SK-N-SH (cell line): ENCODE measurements around the gene CFAP92. TPM values are rescaled to one million over a fixed set of nuclear protein-coding genes. Genes with fewer than 3 reads are reported as not detected.

Source experiments
- CTCF ChIA-PET: fragments of 300-600, 350-600 bp; formaldehyde crosslinking; extraction: SDS; loops from one replicate; lab custom pipeline; 2021; lab: Yijun Ruan, JAX
- POLR2A ChIA-PET: fragments of 350-600 bp; sonication (Branson Sonifier 250); formaldehyde crosslinking; extraction: SDS; loops from one replicate; lab custom pipeline; 2020; ENCODE audit warnings: antibody characterized with exemption, inconsistent platforms; lab: Yijun Ruan, JAX
- DNase-seq: peaks from one replicate; pipeline ENCODE4 v3.0.0; 2012
- H2AFZ ChIP-seq: fragments of 200-600 bp; sonication (generic); 2 replicates; pipeline ENCODE4 v1.8.1; 2016; ENCODE audit warnings: antibody characterized with exemption, mild to moderate bottlenecking, low read depth
- H3F3A ChIP-seq: fragments of 200-600 bp; sonication (generic); replicated peaks from 2 replicates; pipeline ENCODE3; 2016; ENCODE audit warnings: antibody characterized with exemption, mild to moderate bottlenecking; ENCODE audit not compliant: insufficient read depth
- H3K27ac ChIP-seq, 2 experiments: fragments of 200-500 bp in 1 of 2; fragments of 200-600 bp in 1 of 2; sonication (Bioruptor generic) in 1 of 2; sonication (generic), shearing (Covaris generic) in 1 of 2; 2 replicates each; pipeline versions ENCODE4 v1.5.1 to v1.6.1; 2014 to 2016; ENCODE audit warnings: low read depth in 2 of 2, inconsistent platforms in 1 of 2, low read length in 1 of 2, mild to moderate bottlenecking in 1 of 2, mixed read lengths in 1 of 2
- H3K27me3 ChIP-seq: fragments of 200-600 bp; sonication (generic), shearing (Covaris generic); 2 replicates; pipeline ENCODE4 v1.6.1; 2016; ENCODE audit warnings: mixed run types; ENCODE audit not compliant: insufficient read depth
- H3K36me3 ChIP-seq, 2 experiments: fragments of 200-500 bp in 1 of 2; fragments of 200-600 bp in 1 of 2; sonication (Bioruptor generic) in 1 of 2; sonication (generic) in 1 of 2; replicated peaks in 1 of 2; 2 replicates each; pipeline versions ENCODE3 to v1.5.1; 2014 to 2016; ENCODE audit warnings: low read length in 1 of 2, mild to moderate bottlenecking in 1 of 2; ENCODE audit not compliant: insufficient read depth in 2 of 2, control insufficient read depth in 1 of 2
- H3K4me1 ChIP-seq, 2 experiments: fragments of 200-500 bp in 1 of 2; fragments of 200-600 bp in 1 of 2; sonication (Bioruptor generic) in 1 of 2; sonication (generic), shearing (Covaris generic) in 1 of 2; 2 replicates each; pipeline versions ENCODE4 v1.5.1 to v1.6.1; 2014 to 2016; ENCODE audit warnings: low read depth in 1 of 2, low read length in 1 of 2, mixed run types in 1 of 2; ENCODE audit not compliant: insufficient read depth in 2 of 2, control insufficient read depth in 1 of 2
- H3K4me2 ChIP-seq: fragments of 200-600 bp; sonication (generic), shearing (Covaris generic); 2 replicates; pipeline ENCODE4 v1.6.1; 2017; ENCODE audit warnings: mixed run types
- H3K4me3 ChIP-seq, 2 experiments: fragments of 200-500 bp in 1 of 2; fragments of 200-600 bp in 1 of 2; sonication (Bioruptor generic) in 1 of 2; sonication (generic), shearing (Covaris generic) in 1 of 2; 2 replicates each; pipeline versions ENCODE4 v1.5.1 to v1.8.1; 2014 to 2016; ENCODE audit warnings: low read depth in 2 of 2, inconsistent platforms in 1 of 2, low read length in 1 of 2, mild to moderate bottlenecking in 1 of 2, mixed read lengths in 1 of 2, moderate library complexity in 1 of 2
- H3K79me2 ChIP-seq: fragments of 200-600 bp; sonication (generic); 2 replicates; pipeline ENCODE4 v1.8.1; 2017; ENCODE audit warnings: mild to moderate bottlenecking; ENCODE audit not compliant: insufficient read depth
- H3K9ac ChIP-seq: fragments of 200-600 bp; sonication (generic); 2 replicates; pipeline ENCODE4 v1.6.1; 2017; ENCODE audit warnings: mixed run types
- H3K9me2 ChIP-seq: fragments of 200-600 bp; sonication (generic); 2 replicates; pipeline ENCODE4 v1.6.1; 2017; ENCODE audit warnings: mixed run types
- H3K9me3 ChIP-seq: fragments of 200-600 bp; sonication (generic); 2 replicates; pipeline ENCODE4 v1.6.1; 2017; ENCODE audit warnings: mixed run types, mild to moderate bottlenecking, moderate library complexity
- H4K20me1 ChIP-seq: fragments of 200-600 bp; sonication (generic); 2 replicates; pipeline ENCODE4 v1.6.1; 2017; ENCODE audit warnings: mild to moderate bottlenecking, mixed run types; ENCODE audit not compliant: insufficient read depth
- CHD2 ChIP-seq: fragments of 150-350 bp; IDR thresholded peaks from 2 replicates; pipeline ENCODE4 v1.6.1; 2018; ENCODE audit warnings: low read length; ENCODE audit not compliant: partially characterized antibody
- ELF1 ChIP-seq: IDR thresholded peaks from 2 replicates; pipeline ENCODE4 v1.4.0; 2012
- EP300 ChIP-seq, 2 experiments: IDR thresholded peaks; 2 replicates each; pipeline versions ENCODE4 v1.4.0 to v1.6.1; 2012; ENCODE audit warnings: borderline replicate concordance in 1 of 2, low read depth in 1 of 2, low read length in 1 of 2
- EZH2phosphoT487 ChIP-seq: fragments of 200-600 bp; sonication (generic); IDR thresholded peaks from 2 replicates; pipeline ENCODE4 v1.6.1; 2017; ENCODE audit warnings: low read depth, mixed run types, mild to moderate bottlenecking, antibody characterized with exemption, moderate library complexity, borderline replicate concordance
- FOSL2 ChIP-seq: IDR thresholded peaks from 2 replicates; pipeline ENCODE4 v1.4.0; 2012; ENCODE audit warnings: low read depth, mild to moderate bottlenecking, moderate library complexity, borderline replicate concordance
- IRF3 ChIP-seq: fragments of 150-350 bp; IDR thresholded peaks from 2 replicates; pipeline ENCODE4 v1.6.1; 2016; ENCODE audit warnings: mild to moderate bottlenecking, low read depth, low read length
- MAX ChIP-seq: IDR thresholded peaks from 2 replicates; pipeline ENCODE4 v1.4.0; 2012; ENCODE audit warnings: low read depth
- MEF2A ChIP-seq: IDR thresholded peaks from 2 replicates; pipeline ENCODE4 v1.4.0; 2012; ENCODE audit warnings: low read depth, borderline replicate concordance
- NFIC ChIP-seq: IDR thresholded peaks from 2 replicates; pipeline ENCODE4 v1.4.0; 2012; ENCODE audit warnings: borderline replicate concordance
- PBX3 ChIP-seq: IDR thresholded peaks from 2 replicates; pipeline ENCODE4; 2012
- POLR2AphosphoS5 ChIP-seq: IDR thresholded peaks from 2 replicates; pipeline ENCODE4 v1.6.1; 2012; ENCODE audit warnings: low read depth, low read length
- RFX5 ChIP-seq: IDR thresholded peaks from 2 replicates; pipeline ENCODE4 v1.6.1; 2012; ENCODE audit warnings: mild to moderate bottlenecking, improper control_type of control experiment, low read length
- SIN3A ChIP-seq: IDR thresholded peaks from 2 replicates; pipeline ENCODE4 v1.6.1; 2012; ENCODE audit warnings: low read depth, mild to moderate bottlenecking, low read length, moderate library complexity, borderline replicate concordance
- SMC3 ChIP-seq: IDR thresholded peaks from 2 replicates; pipeline ENCODE4 v1.6.1; 2012; ENCODE audit warnings: low read depth, low read length, improper control_type of control experiment
- TCF12 ChIP-seq: IDR thresholded peaks from 2 replicates; pipeline ENCODE4 v1.4.0; 2012
- TEAD4 ChIP-seq: IDR thresholded peaks from 2 replicates; pipeline ENCODE4 v1.4.0; 2012; ENCODE audit warnings: mild to moderate bottlenecking, borderline replicate concordance; ENCODE audit not compliant: insufficient read depth
- USF2 ChIP-seq: fragments of 150-350 bp; IDR thresholded peaks from 2 replicates; pipeline ENCODE4 v1.6.1; 2017; ENCODE audit warnings: antibody characterized with exemption, low read length, low read depth, borderline replicate concordance
- YY1 ChIP-seq: IDR thresholded peaks from 2 replicates; pipeline ENCODE4 v1.4.0; 2012; ENCODE audit warnings: low read depth, mild to moderate bottlenecking
- ZBTB33 ChIP-seq: IDR thresholded peaks from 2 replicates; pipeline ENCODE4 v1.4.0; 2012; ENCODE audit warnings: low read depth, borderline replicate concordance
- WGBS: methylation state at CpG from one replicate; pipeline ENCODE4 v1.1.6; 2017; ENCODE audit warnings: low lambda C conversion rate; 5-methylcytosine and 5-hydroxymethylcytosine counted together
- polyA plus RNA-seq, 3 experiments: library from polyadenylated mRNA; depleted of rRNA; stranded (reverse); fragments of >200 nt; gene quantifications; 2 replicates each; pipeline ENCODE4 v1.2.3, GENCODE V29; 2012

The CFAP92 gene
- polyA plus RNA-seq, 1 of the 3 experiments (the other 2 are of a cell fraction): not detected

GRCh38 chr3:128973988-128974564, 19.8 kb downstream of the CFAP92 start (continued):
- TF ChIP-seq EP300 (IDR thresholded peaks at IDR 0.05; ENCODE audit: borderline replicate concordance in 1 of 2, low read depth in 1 of 2, low read length in 1 of 2) (no peak), YY1 (no peak), ZBTB33 (no peak), POLR2AphosphoS5 (no peak), TCF12 (no peak), MEF2A (no peak), EZH2phosphoT487 (no peak), SIN3A (no peak), CHD2 (no peak), IRF3 (no peak)

- no peak overlapping the region for H3K9ac ChIP-seq
- H3K9me2 ChIP-seq: no peaks in the 10 kb centered on the region
- peaks cover 8% of the 10 kb centered on the region; the same call in 1 of the 2 replicates for H3K27me3 ChIP-seq
- H2AFZ ChIP-seq: 0 out of 2 replicates have a peak overlapping the region, but pooled peaks have one; percentile 30
- no peak overlapping the region for H3K4me3 ChIP-seq
- 72% methylated on average over 6 of the region's 6 CpGs for WGBS
- no peak for DNase-seq
- H3K4me2 ChIP-seq: no peak overlapping the region
- no peaks in the 10 kb centered on the region for H3K36me3 ChIP-seq
- TF ChIP-seq POLR2AphosphoS5: no peak
- no peak for TF ChIP-seq ELF1
- no peak for TF ChIP-seq CHD2
- no peak for TF ChIP-seq EZH2phosphoT487
- TF ChIP-seq IRF3: no peak
- no peak for TF ChIP-seq SIN3A
- TF ChIP-seq SMC3: no peak
- TF ChIP-seq YY1: no peak
- TF ChIP-seq MAX: no peak
- TF ChIP-seq FOSL2: no peak
- TF ChIP-seq USF2: no peak
- TF ChIP-seq PBX3: no peak
- no peak for TF ChIP-seq TCF12
- TF ChIP-seq RFX5: no peak
- TF ChIP-seq NFIC: no peak
- no peak for TF ChIP-seq TEAD4
- H3K9me3 ChIP-seq: no peaks in the 10 kb centered on the region
- H4K20me1 ChIP-seq: no peaks in the 10 kb centered on the region
- no peaks in the 10 kb centered on the region for H3K79me2 ChIP-seq
- POLR2A ChIA-PET: no interaction called here
- H3K27ac ChIP-seq: no peak overlapping the region
- CTCF ChIA-PET: interaction anchor here (0.6 to 6.8 kb wide), 43 partner anchors 11 to 354 kb away, joined by 3 to 140 read pairs (median 10); partner anchors contain the start of genes CFAP92, COPG1, HMCES and ISY1
- no peaks in the 10 kb centered on the region for H3F3A ChIP-seq
- H3K4me1 ChIP-seq: no peaks in the 10 kb centered on the region; a peak in 1 of 4 replicates
Measured at GRCh38 chr3:128971421-128972100, 22.3 kb downstream of the CFAP92 start.
